Measurements from ENCODE around the gene PIGS. TPM values are rescaled to one million over a fixed set of nuclear protein-coding genes. Genes with fewer than 3 reads are reported as not detected.

PIGS gene
- total and polyA plus RNA-seq, 9 of the 15 experiments (the other 6 are each of a cell fraction or from before 2014, with no cell fraction given): 47.5 to 138 (median 57.6) TPM

GRCh38 chr17:28612936-28613872 lies 41.9 kb upstream of the PIGS start:
- ATAC-seq: peak; percentile 88
- TF ChIP-seq PKNOX1 (IDR thresholded peaks at IDR 0.05): no peak
- no peak for TF ChIP-seq NCOA6 (IDR thresholded peaks at IDR 0.05)
- TF ChIP-seq ILK (tag; IDR thresholded peaks at IDR 0.05; ENCODE audit: borderline replicate concordance, low read depth): no peak
- no peak for TF ChIP-seq ZNF57 (CRISPR knock-in tag; IDR thresholded peaks at IDR 0.05)
- TF ChIP-seq TRIM28 (IDR thresholded peaks at IDR 0.05): no peak
- no peak for TF ChIP-seq BRD4 (IDR thresholded peaks at IDR 0.05)
- TF ChIP-seq MLLT1 (IDR thresholded peaks at IDR 0.05): no peak
- TF ChIP-seq RBFOX2 (IDR thresholded peaks at IDR 0.05; ENCODE audit: low read depth, low read length): no peak
- peak; percentile 76 to 87 (median 84) for TF ChIP-seq CTCF (IDR thresholded peaks at IDR 0.05 in 2 of 3, conservative IDR thresholded peaks at IDR 0.05 in 1 of 3; ENCODE audit: insufficient read depth in 2 of 3, low read depth in 1 of 3, low read length in 3 of 3)
- TF ChIP-seq E2F6 (IDR thresholded peaks at IDR 0.05; ENCODE audit: borderline replicate concordance in 1 of 2, extremely low read depth in 1 of 2, insufficient read depth in 1 of 2, insufficient read length in 1 of 2, low read depth in 1 of 2, low read length in 1 of 2, poor library complexity in 1 of 2, severe bottlenecking in 1 of 2): no peak
- no peak for TF ChIP-seq ZNF75A (CRISPR knock-in tag; IDR thresholded peaks at IDR 0.05)

More at GRCh38 chr17:28612936-28613872, 41.9 kb upstream of the PIGS start:
- WGBS (ENCODE audit: insufficient coverage, low coverage, missing lambda C conversion rate): 85% methylated on average over 6 of the region's 6 CpGs
- ChIA-PET POLR2A (interaction anchor here (0.5 to 4.4 kb wide), 11 partner anchors 11 to 123 kb away, joined by 3 to 25 read pairs (median 4); partner anchors contain the start of genes ALDOC, BLTP2, SDF2 and SUPT6H), CTCF (ENCODE audit: low intra/inter-chr PET ratio) (interaction anchor here (1.9 kb wide), 1 partner anchor 118 kb away, joined by 16 read pairs; no protein-coding TSS in a partner anchor)
- no peak overlapping the region for H3K4me3 ChIP-seq
- no peaks in the 10 kb centered on the region for H3K79me2 ChIP-seq (ENCODE audit: control insufficient read depth, insufficient read depth, low read length)
- no peak overlapping the region; a peak in 1 of 4 replicates for H3K9ac ChIP-seq (ENCODE audit: insufficient read depth in 1 of 2, low read depth in 2 of 2, low read length in 2 of 2)
- H3K9me3 ChIP-seq (replicated peaks; ENCODE audit: control insufficient read depth, insufficient read depth, low read depth, low read length): no peaks in the 10 kb centered on the region
- H3K27me3 ChIP-seq (ENCODE audit: control insufficient read depth in 2 of 2, insufficient read depth in 2 of 2, low read length in 2 of 2): no peaks in the 10 kb centered on the region
- H3K9me1 ChIP-seq (ENCODE audit: control insufficient read depth, insufficient read depth, low read length): no peaks in the 10 kb centered on the region
- in situ Hi-C loops (cut with MboI): no loop called here
- intact Hi-C loops (cut with micrococcal nuclease): loop anchor here (2.0 kb wide), 1 partner anchor 118 kb away; no protein-coding TSS in a partner anchor
- peak; percentile 55 for FAIRE-seq
- no peak overlapping the region for H3K4me2 ChIP-seq (ENCODE audit: insufficient read depth, low read length)
- H4K20me1 ChIP-seq (replicated peaks; ENCODE audit: control insufficient read depth, insufficient read depth, low read length): 0 out of 2 replicates have a peak, but pooled peaks cover 8% of the 10 kb centered on the region
- H3K36me3 ChIP-seq (ENCODE audit: control insufficient read depth, insufficient read depth, low read length): peaks cover 95% of the 10 kb centered on the region
- no peaks in the 10 kb centered on the region for H3K4me1 ChIP-seq (replicated peaks in 1 of 2; ENCODE audit: control insufficient read depth in 2 of 2, insufficient read depth in 2 of 2, low read length in 2 of 2)
- DNase-seq (ENCODE audit: extremely low read depth in 1 of 4, low spot score in 3 of 4): peak; percentile 58 to 68 (median 66)
- no TSS peak for BruUV-seq (replicated peaks)
- no peak overlapping the region for H2AFZ ChIP-seq (ENCODE audit: low read depth, low read length)
- no peak overlapping the region for H3K27ac ChIP-seq (ENCODE audit: extremely low read depth, low read depth, low read length)
